ENCODE results near the gene YY1. TPM values are rescaled to one million over a fixed set of nuclear protein-coding genes. Genes with fewer than 3 reads are reported as not detected.
A peak's percentile ranks its signal among the peaks of the same experiment; 100 is the strongest.

The YY1 gene
- total RNA-seq, 1 experiment from 2014 or later: 83.1 TPM

DNA sequence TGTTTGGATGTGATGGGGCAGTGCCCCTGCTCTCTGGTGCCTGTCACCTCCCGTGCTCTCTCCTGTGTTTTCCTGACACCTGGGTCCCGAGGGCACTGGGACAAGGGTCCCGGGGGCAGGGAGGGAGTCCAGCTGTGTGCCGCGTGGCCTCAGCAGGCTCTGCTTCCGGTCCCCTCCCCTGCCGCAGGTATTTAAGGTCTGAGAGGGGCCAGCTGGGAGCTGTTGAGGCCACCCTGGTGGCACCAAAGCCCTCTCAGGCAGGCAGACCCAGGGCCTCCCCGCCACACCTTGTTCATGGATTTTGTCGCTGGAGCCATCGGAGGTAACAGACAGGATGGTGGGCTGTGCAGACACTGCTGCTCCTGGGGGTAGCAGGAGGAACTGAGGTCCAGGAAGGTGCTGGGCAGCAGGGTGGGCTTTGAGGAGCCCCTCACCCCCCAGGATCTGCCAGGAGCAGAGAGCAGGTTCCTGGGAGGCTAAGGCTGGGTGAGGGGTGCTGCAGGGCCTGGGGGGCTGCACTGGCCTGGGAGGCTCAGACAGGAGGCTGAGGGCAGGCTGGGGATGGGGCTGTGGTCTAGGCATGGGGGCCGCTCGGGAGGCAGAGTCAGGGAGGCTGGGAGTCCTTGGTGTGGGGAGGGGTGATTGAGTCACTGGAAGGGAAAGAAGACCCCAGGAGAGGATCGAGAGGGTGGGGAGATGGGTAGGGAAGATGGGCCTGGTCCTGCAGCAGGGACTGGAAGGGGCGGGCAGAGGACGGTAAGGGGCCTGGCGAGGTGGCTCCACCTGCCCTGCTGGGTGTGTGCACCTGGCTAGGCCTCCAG is 84.4 kb downstream of the YY1 start, which contains the start of gene SLC25A47:
Gene SLC25A47 (plus strand): TSS at position 219 of the 821 bp plus-strand sequence. CDS start 76 bp downstream, at position 295.
- TF ChIP-seq, protein P1, sequence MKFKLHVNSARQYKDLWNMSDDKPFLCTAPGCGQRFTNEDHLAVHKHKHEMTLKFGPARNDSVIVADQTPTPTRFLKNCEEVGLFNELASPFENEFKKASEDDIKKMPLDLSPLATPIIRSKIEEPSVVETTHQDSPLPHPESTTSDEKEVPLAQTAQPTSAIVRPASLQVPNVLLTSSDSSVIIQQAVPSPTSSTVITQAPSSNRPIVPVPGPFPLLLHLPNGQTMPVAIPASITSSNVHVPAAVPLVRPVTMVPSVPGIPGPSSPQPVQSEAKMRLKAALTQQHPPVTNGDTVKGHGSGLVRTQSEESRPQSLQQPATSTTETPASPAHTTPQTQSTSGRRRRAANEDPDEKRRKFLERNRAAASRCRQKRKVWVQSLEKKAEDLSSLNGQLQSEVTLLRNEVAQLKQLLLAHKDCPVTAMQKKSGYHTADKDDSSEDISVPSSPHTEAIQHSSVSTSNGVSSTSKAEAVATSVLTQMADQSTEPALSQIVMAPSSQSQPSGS (CRISPR knock-in tag; IDR thresholded peaks at IDR 0.05; ENCODE audit: borderline replicate concordance, low read depth): no peak
- TF ChIP-seq RORB (CRISPR knock-in tag; IDR thresholded peaks at IDR 0.05) (no peak), GRHL2 (CRISPR knock-in tag; IDR thresholded peaks at IDR 0.05; ENCODE audit: insufficient replicate concordance, severe bottlenecking) (no peak), NR1H2 (CRISPR knock-in tag; IDR thresholded peaks at IDR 0.05) (no peak), TEAD4 (CRISPR knock-in tag; IDR thresholded peaks at IDR 0.05) (no peak), CTCF (IDR thresholded peaks at IDR 0.05) (no peak), ELF4 (CRISPR knock-in tag; IDR thresholded peaks at IDR 0.05; ENCODE audit: low read depth) (no peak), MLX (CRISPR knock-in tag; IDR thresholded peaks at IDR 0.05) (no peak), ZNF263 (CRISPR knock-in tag; IDR thresholded peaks at IDR 0.05; ENCODE audit: low read depth) (no peak), HMGA2 (CRISPR knock-in tag; IDR thresholded peaks at IDR 0.05) (no peak), ZNF317 (CRISPR knock-in tag; IDR thresholded peaks at IDR 0.05; ENCODE audit: borderline replicate concordance, low read depth) (no peak), IRF1 (CRISPR knock-in tag; IDR thresholded peaks at IDR 0.05) (no peak), CREM (CRISPR knock-in tag; IDR thresholded peaks at IDR 0.05) (no peak), IRF2 (CRISPR knock-in tag; IDR thresholded peaks at IDR 0.05; ENCODE audit: borderline replicate concordance, low read depth) (no peak), SP1 (CRISPR knock-in tag; conservative IDR thresholded peaks at IDR 0.05) (no peak), SOX15 (CRISPR knock-in tag; IDR thresholded peaks at IDR 0.05) (no peak), ZBTB43 (CRISPR knock-in tag; IDR thresholded peaks at IDR 0.05) (no peak), MAX (CRISPR knock-in tag; IDR thresholded peaks at IDR 0.05) (no peak)
- TF ChIP-seq, protein P2, sequence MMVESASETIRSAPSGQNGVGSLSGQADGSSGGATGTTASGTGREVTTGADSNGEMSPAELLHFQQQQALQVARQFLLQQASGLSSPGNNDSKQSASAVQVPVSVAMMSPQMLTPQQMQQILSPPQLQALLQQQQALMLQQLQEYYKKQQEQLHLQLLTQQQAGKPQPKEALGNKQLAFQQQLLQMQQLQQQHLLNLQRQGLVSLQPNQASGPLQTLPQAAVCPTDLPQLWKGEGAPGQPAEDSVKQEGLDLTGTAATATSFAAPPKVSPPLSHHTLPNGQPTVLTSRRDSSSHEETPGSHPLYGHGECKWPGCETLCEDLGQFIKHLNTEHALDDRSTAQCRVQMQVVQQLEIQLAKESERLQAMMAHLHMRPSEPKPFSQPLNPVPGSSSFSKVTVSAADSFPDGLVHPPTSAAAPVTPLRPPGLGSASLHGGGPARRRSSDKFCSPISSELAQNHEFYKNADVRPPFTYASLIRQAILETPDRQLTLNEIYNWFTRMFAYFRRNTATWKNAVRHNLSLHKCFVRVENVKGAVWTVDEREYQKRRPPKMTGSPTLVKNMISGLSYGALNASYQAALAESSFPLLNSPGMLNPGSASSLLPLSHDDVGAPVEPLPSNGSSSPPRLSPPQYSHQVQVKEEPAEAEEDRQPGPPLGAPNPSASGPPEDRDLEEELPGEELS (CRISPR knock-in tag; IDR thresholded peaks at IDR 0.05): no peak
- CTCF ChIA-PET: interaction anchor here (0.7 kb wide), 1 partner anchor 20 kb away, joined by 3 read pairs; no protein-coding TSS in a partner anchor
- no peaks in the 10 kb centered on the region for H3K27me3 Mint-ChIP-seq (ENCODE audit: low read depth)

More for the DNA sequence above, 84.4 kb downstream of the YY1 start, which contains the start of gene SLC25A47:
- H3K36me3 Mint-ChIP-seq: no peaks in the 10 kb centered on the region
- peaks cover 3% of the 10 kb centered on the region; the same call in 1 of the 2 replicates for H3K4me1 Mint-ChIP-seq
- DNase-seq (ENCODE audit: low spot score): no peak
- peak within 1 kb of the TSS; percentile 74; the same call in 1 of the 2 replicates for H3K27ac Mint-ChIP-seq
- no peak within 1 kb of the TSS for H3K4me3 Mint-ChIP-seq
- POLR2A ChIA-PET: no interaction called here
- H3K9me3 Mint-ChIP-seq: no peaks in the 10 kb centered on the region
- no peak for ATAC-seq
